IPS-18a (cell line): ENCODE data around the gene TLE4.
"Not testable (repeated sequence)": the region's sequence is repeated elsewhere in the genome, so short reads cannot be mapped to it uniquely, and the experiment has no call there.

Experiments
- H3K27ac ChIP-seq: one replicate; pipeline ENCODE4 v1.5.1; 2013; ENCODE audit warnings: low read length
- H3K27me3 ChIP-seq: one replicate; pipeline ENCODE4 v1.6.1; 2013; ENCODE audit warnings: mild to moderate bottlenecking, low read length; ENCODE audit not compliant: control insufficient read depth, insufficient read depth
- H3K36me3 ChIP-seq: one replicate; pipeline ENCODE4 v1.6.1; 2013; ENCODE audit warnings: low read depth, low read length; ENCODE audit not compliant: control insufficient read depth
- H3K4me1 ChIP-seq: one replicate; pipeline ENCODE4 v1.6.1; 2013; ENCODE audit warnings: low read depth, low read length; ENCODE audit not compliant: control insufficient read depth
- H3K4me3 ChIP-seq: one replicate; pipeline ENCODE4 v1.5.1; 2013; ENCODE audit warnings: low read length
- H3K9ac ChIP-seq: one replicate; pipeline ENCODE4 v1.6.1; 2013; ENCODE audit warnings: mild to moderate bottlenecking, low read length, moderate library complexity
- H3K9me3 ChIP-seq: one replicate; pipeline ENCODE4 v1.6.1; 2013; ENCODE audit warnings: low read depth, low read length; ENCODE audit not compliant: control insufficient read depth

TLE4 gene

GRCh38 chr9:79571309-79572031 lies at the start of gene TLE4:
Gene TLE4 (plus strand): TSS chr9:79571965. CDS start chr9:79572791, 826 bp downstream.
- Histone ChIP-seq H3K4me3 (peak within 1 kb of the TSS; percentile 94), H3K9ac (peak within 1 kb of the TSS; percentile 94), H3K27me3 (peaks cover 6% of the 10 kb centered on the region), H3K36me3 (no peaks in the 10 kb centered on the region), H3K27ac (peak within 1 kb of the TSS; percentile 72), H3K9me3 (no peaks in the 10 kb centered on the region), H3K4me1 (peaks cover 18% of the 10 kb centered on the region)

GRCh38 chr9:79522793-79523192 lies 49.0 kb upstream of the TLE4 start:
- no peak overlapping the region for H3K27ac ChIP-seq
- no peaks in the 10 kb centered on the region for H3K9me3 ChIP-seq
- no peak overlapping the region for H3K9ac ChIP-seq
- H3K36me3 ChIP-seq, result no peaks in the 10 kb centered on the region
- H3K4me1 ChIP-seq, result no peaks in the 10 kb centered on the region
- no peaks in the 10 kb centered on the region for H3K27me3 ChIP-seq
- no peak overlapping the region for H3K4me3 ChIP-seq

GRCh38 chr9:79524266-79524665 lies 47.5 kb upstream of the TLE4 start:
- Histone ChIP-seq H3K4me3 (no peak overlapping the region), H3K36me3 (no peaks in the 10 kb centered on the region), H3K9me3 (no peaks in the 10 kb centered on the region), H3K27me3 (no peaks in the 10 kb centered on the region), H3K27ac (no peak overlapping the region), H3K4me1 (no peaks in the 10 kb centered on the region), H3K9ac (no peak overlapping the region)

GRCh38 chr9:79526149-79526672 lies 45.6 kb upstream of the TLE4 start:
- no peak overlapping the region for H3K4me3 ChIP-seq
- no peaks in the 10 kb centered on the region for H3K4me1 ChIP-seq
- H3K9me3 ChIP-seq, result no peaks in the 10 kb centered on the region
- no peaks in the 10 kb centered on the region for H3K36me3 ChIP-seq
- H3K27ac ChIP-seq, result no peak overlapping the region
- no peak overlapping the region for H3K9ac ChIP-seq
- no peaks in the 10 kb centered on the region for H3K27me3 ChIP-seq

GRCh38 chr9:79535534-79535933 lies 36.2 kb upstream of the TLE4 start:
- no peak overlapping the region for H3K27ac ChIP-seq
- no peaks in the 10 kb centered on the region for H3K27me3 ChIP-seq
- no peak overlapping the region for H3K9ac ChIP-seq
- no peak overlapping the region for H3K4me3 ChIP-seq
- no peaks in the 10 kb centered on the region for H3K36me3 ChIP-seq
- H3K4me1 ChIP-seq, result no peaks in the 10 kb centered on the region
- no peaks in the 10 kb centered on the region for H3K9me3 ChIP-seq

GRCh38 chr9:79537838-79538237 lies 33.9 kb upstream of the TLE4 start:
- no peaks in the 10 kb centered on the region for H3K27me3 ChIP-seq
- no peak overlapping the region for H3K4me3 ChIP-seq
- no peaks in the 10 kb centered on the region for H3K4me1 ChIP-seq
- no peak overlapping the region for H3K9ac ChIP-seq
- no peaks in the 10 kb centered on the region for H3K9me3 ChIP-seq
- H3K27ac ChIP-seq, result no peak overlapping the region
- no peaks in the 10 kb centered on the region for H3K36me3 ChIP-seq

GRCh38 chr9:79542735-79543620 lies 28.8 kb upstream of the TLE4 start:
- Histone ChIP-seq H3K36me3 (no peaks in the 10 kb centered on the region), H3K27ac (no peak overlapping the region), H3K4me1 (no peaks in the 10 kb centered on the region), H3K9ac (no peak overlapping the region), H3K27me3 (no peaks in the 10 kb centered on the region), H3K4me3 (no peak overlapping the region), H3K9me3 (no peaks in the 10 kb centered on the region)

- H3K9me3 ChIP-seq, H3K4me3 ChIP-seq, H3K9ac ChIP-seq, H3K27me3 ChIP-seq, H3K27ac ChIP-seq, H3K4me1 ChIP-seq, H3K36me3 ChIP-seq: not testable (repeated sequence)
These were observed 27.4 kb upstream of the TLE4 start for GRCh38 chr9:79544375-79544774.

- no peaks in the 10 kb centered on the region for H3K36me3 ChIP-seq
- no peak overlapping the region for H3K9ac ChIP-seq
- H3K27me3 ChIP-seq, result no peaks in the 10 kb centered on the region
- peaks cover 6% of the 10 kb centered on the region for H3K4me1 ChIP-seq
- H3K9me3 ChIP-seq, result no peaks in the 10 kb centered on the region
- H3K4me3 ChIP-seq, result no peak overlapping the region
- H3K27ac ChIP-seq, result no peak overlapping the region
These were observed 20.2 kb upstream of the TLE4 start for GRCh38 chr9:79551586-79551985.

GRCh38 chr9:79551994-79552393 lies 19.8 kb upstream of the TLE4 start:
- H3K9ac ChIP-seq, result no peak overlapping the region
- H3K4me3 ChIP-seq, result no peak overlapping the region
- H3K27me3 ChIP-seq, result no peaks in the 10 kb centered on the region
- H3K4me1 ChIP-seq, result peaks cover 6% of the 10 kb centered on the region
- no peaks in the 10 kb centered on the region for H3K36me3 ChIP-seq
- H3K27ac ChIP-seq, result no peak overlapping the region
- no peaks in the 10 kb centered on the region for H3K9me3 ChIP-seq

- no peaks in the 10 kb centered on the region for H3K36me3 ChIP-seq
- H3K27ac ChIP-seq, result no peak overlapping the region
- peaks cover 6% of the 10 kb centered on the region for H3K4me1 ChIP-seq
- H3K4me3 ChIP-seq, result no peak overlapping the region
- no peaks in the 10 kb centered on the region for H3K27me3 ChIP-seq
- no peaks in the 10 kb centered on the region for H3K9me3 ChIP-seq
- H3K9ac ChIP-seq, result no peak overlapping the region
These were observed 16.2 kb upstream of the TLE4 start for GRCh38 chr9:79555474-79556089.
